ENCODE results near the gene ADAMTSL2.

ADAMTSL2 gene

GRCh38 chr9:133493428-133493827 is 41.1 kb upstream of the ADAMTSL2 start:
- TF ChIP-seq FOXP2 (optimal IDR thresholded peaks at IDR 0.05; ENCODE audit: borderline replicate concordance, extremely low read depth, extremely low read length, insufficient read depth) (no peak), SIN3A (IDR thresholded peaks at IDR 0.05; ENCODE audit: borderline replicate concordance, insufficient read depth, low read length) (no peak), POLR2AphosphoS5 (IDR thresholded peaks at IDR 0.05; ENCODE audit: low read depth, low read length) (no peak), TAF1 (IDR thresholded peaks at IDR 0.05; ENCODE audit: borderline replicate concordance, insufficient read depth, low read length) (no peak)
- TF ChIP-seq, protein P1, sequence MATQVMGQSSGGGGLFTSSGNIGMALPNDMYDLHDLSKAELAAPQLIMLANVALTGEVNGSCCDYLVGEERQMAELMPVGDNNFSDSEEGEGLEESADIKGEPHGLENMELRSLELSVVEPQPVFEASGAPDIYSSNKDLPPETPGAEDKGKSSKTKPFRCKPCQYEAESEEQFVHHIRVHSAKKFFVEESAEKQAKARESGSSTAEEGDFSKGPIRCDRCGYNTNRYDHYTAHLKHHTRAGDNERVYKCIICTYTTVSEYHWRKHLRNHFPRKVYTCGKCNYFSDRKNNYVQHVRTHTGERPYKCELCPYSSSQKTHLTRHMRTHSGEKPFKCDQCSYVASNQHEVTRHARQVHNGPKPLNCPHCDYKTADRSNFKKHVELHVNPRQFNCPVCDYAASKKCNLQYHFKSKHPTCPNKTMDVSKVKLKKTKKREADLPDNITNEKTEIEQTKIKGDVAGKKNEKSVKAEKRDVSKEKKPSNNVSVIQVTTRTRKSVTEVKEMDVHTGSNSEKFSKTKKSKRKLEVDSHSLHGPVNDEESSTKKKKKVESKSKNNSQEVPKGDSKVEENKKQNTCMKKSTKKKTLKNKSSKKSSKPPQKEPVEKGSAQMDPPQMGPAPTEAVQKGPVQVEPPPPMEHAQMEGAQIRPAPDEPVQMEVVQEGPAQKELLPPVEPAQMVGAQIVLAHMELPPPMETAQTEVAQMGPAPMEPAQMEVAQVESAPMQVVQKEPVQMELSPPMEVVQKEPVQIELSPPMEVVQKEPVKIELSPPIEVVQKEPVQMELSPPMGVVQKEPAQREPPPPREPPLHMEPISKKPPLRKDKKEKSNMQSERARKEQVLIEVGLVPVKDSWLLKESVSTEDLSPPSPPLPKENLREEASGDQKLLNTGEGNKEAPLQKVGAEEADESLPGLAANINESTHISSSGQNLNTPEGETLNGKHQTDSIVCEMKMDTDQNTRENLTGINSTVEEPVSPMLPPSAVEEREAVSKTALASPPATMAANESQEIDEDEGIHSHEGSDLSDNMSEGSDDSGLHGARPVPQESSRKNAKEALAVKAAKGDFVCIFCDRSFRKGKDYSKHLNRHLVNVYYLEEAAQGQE (IDR thresholded peaks at IDR 0.05; ENCODE audit: insufficient read depth in 1 of 2, low read depth in 2 of 2, low read length in 2 of 2): no peak

DNA sequence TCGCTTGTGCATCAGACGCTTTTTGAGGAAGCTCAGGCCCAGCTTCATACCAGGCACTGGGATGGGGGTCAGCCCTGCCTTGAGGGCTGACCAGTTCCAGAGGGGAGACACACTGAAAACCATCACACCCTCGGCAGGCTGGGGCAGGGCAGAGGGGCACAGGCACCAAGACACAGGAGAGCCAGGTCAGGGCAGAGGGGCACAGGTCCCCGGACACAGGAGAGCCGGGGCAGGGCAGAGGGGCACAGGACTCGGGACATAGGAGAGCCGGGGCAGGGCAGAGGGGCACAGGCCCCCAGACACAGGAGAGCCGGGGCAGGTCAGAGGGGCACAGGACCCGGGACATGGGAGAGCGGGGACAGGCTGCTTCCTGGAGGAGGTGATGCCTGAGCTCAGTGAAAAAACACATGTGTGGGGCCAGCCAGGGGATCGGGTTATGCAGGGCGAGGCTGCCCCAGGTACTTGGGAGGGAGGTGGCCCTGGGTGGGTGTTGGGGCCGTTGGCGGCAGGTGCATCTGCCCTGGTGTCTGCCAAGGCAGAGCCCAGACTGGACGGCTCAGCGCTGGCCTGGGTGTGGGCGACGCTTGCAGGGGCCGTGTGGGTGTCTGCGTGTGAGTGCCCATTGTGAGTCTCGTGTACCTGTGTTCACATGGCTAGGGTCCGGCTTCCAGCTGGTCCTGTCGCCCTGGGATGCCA is 40.5 kb upstream of the ADAMTSL2 start:
- TF ChIP-seq, protein P1 (IDR thresholded peaks at IDR 0.05; ENCODE audit: insufficient read depth in 1 of 2, low read depth in 2 of 2, low read length in 2 of 2): no peak
- TF ChIP-seq TAF1 (IDR thresholded peaks at IDR 0.05; ENCODE audit: borderline replicate concordance, insufficient read depth, low read length): no peak
- TF ChIP-seq SIN3A (IDR thresholded peaks at IDR 0.05; ENCODE audit: borderline replicate concordance, insufficient read depth, low read length): no peak
- no peak for TF ChIP-seq POLR2AphosphoS5 (IDR thresholded peaks at IDR 0.05; ENCODE audit: low read depth, low read length)
- no peak for TF ChIP-seq FOXP2 (optimal IDR thresholded peaks at IDR 0.05; ENCODE audit: borderline replicate concordance, extremely low read depth, extremely low read length, insufficient read depth)

DNA sequence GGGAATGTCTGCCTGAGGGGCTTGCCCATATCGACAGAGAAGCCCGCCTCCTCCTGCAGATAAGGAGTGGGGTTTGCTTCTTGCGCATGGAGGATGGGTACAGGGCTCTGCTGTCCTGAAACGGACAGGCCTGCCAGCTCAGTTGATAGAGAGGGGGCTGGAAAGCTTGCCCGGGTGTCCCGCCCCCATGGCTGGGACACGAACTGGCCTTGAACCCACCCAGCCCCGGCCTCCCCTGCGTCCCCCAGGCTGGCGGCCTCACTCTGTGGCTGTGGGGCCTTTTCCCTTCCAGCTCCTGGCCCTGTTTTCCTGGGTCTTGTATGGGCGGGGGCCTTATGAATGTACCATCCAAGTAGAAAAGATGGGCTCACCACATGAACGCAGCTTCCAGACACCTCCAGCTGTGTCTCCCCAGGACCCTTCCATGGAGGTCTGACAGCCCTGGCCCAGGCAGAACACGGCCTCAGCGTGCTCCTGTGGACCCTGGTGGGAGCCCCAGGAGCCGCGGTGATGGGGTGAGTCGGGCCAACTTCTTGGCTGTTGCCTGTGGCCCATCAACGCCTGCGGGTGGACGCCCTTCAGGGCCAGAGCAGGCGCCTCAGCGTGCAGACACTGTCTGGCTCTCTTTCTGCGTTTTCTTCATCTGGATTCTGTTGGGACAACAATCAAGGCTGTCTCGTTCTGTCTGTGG is 39.7 kb upstream of the ADAMTSL2 start:
- TF ChIP-seq SIN3A (IDR thresholded peaks at IDR 0.05; ENCODE audit: borderline replicate concordance, insufficient read depth, low read length): no peak
- TF ChIP-seq, protein P1 (IDR thresholded peaks at IDR 0.05; ENCODE audit: insufficient read depth in 1 of 2, low read depth in 2 of 2, low read length in 2 of 2): no peak
- TF ChIP-seq POLR2AphosphoS5 (IDR thresholded peaks at IDR 0.05; ENCODE audit: low read depth, low read length): no peak
- TF ChIP-seq FOXP2 (optimal IDR thresholded peaks at IDR 0.05; ENCODE audit: borderline replicate concordance, extremely low read depth, extremely low read length, insufficient read depth): no peak
- no peak for TF ChIP-seq TAF1 (IDR thresholded peaks at IDR 0.05; ENCODE audit: borderline replicate concordance, insufficient read depth, low read length)

- TF ChIP-seq SIN3A (IDR thresholded peaks at IDR 0.05; ENCODE audit: borderline replicate concordance, insufficient read depth, low read length): no peak
- TF ChIP-seq, protein P1 (IDR thresholded peaks at IDR 0.05; ENCODE audit: insufficient read depth in 1 of 2, low read depth in 2 of 2, low read length in 2 of 2): no peak
- no peak for TF ChIP-seq POLR2AphosphoS5 (IDR thresholded peaks at IDR 0.05; ENCODE audit: low read depth, low read length)
- TF ChIP-seq FOXP2 (optimal IDR thresholded peaks at IDR 0.05; ENCODE audit: borderline replicate concordance, extremely low read depth, extremely low read length, insufficient read depth): no peak
- no peak for TF ChIP-seq TAF1 (IDR thresholded peaks at IDR 0.05; ENCODE audit: borderline replicate concordance, insufficient read depth, low read length)
These were observed 38.9 kb upstream of the ADAMTSL2 start for GRCh38 chr9:133495327-133496293.
